HG03565 (cell line): ENCODE measurements around the gene PRTN3.

ENCODE experiments used
- ATAC-seq: cut with Tn5 transposase; IDR thresholded peaks from one replicate; pipeline ENCODE4 v1.9.1; 2021; ENCODE audit warnings: mild to moderate bottlenecking, moderate library complexity; ENCODE audit not compliant: unreplicated experiment

PRTN3 gene

DNA sequence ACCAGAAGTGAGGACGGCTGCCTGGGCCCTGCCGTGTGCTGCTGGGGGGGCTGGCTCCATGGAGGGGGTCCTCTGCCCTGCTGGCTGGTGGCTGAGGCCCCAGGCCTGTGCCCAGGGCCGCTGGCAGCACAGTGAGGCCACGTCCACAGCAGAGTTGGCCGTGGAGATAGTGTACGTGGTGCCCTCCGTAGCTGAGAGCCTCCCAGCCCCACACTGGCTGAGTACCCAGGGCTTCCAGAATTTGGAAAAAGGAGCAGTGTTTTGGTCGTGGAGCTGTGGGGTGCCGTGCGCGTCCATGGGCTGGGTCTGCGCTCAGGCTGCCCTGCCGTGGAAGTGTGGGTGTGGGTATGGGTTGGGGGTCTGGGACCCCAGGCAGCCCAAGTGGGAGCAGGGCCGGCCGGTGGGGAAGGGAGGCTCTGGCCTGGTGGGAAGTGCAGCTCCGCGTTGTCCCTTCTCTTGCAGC, 37.7 kb upstream of the PRTN3 start:
- no peak for ATAC-seq

DNA sequence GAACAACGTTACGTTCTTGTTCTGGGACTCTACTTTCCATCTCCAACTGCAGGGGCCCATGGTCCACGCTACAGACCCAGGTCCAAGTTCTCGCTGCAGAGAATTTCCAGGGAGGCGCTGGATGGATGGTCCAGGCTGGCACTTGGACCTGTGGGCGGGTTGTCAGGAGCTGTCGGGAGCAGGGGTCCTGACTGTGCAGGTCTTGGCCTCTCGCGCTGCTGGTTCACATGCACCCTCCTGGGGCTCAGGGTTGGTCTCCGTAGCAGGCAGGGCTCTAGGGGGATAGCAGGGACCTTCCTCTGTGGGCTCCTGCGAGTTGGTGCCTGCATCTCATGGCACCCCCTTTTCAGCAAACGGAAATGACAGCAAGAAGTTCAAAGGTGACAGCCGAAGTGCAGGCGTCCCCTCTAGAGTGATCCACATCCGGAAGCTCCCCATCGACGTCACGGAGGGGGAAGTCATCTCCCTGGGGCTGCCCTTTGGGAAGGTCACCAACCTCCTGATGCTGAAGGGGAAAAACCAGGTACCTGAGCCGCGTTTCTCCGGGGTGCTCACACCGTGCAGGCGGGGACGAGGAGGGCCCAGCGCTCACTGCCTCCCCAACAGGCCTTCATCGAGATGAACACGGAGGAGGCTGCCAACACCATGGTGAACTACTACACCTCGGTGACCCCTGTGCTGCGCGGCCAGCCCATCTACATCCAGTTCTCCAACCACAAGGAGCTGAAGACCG, 36.9 kb upstream of the PRTN3 start:
- no peak for ATAC-seq

DNA sequence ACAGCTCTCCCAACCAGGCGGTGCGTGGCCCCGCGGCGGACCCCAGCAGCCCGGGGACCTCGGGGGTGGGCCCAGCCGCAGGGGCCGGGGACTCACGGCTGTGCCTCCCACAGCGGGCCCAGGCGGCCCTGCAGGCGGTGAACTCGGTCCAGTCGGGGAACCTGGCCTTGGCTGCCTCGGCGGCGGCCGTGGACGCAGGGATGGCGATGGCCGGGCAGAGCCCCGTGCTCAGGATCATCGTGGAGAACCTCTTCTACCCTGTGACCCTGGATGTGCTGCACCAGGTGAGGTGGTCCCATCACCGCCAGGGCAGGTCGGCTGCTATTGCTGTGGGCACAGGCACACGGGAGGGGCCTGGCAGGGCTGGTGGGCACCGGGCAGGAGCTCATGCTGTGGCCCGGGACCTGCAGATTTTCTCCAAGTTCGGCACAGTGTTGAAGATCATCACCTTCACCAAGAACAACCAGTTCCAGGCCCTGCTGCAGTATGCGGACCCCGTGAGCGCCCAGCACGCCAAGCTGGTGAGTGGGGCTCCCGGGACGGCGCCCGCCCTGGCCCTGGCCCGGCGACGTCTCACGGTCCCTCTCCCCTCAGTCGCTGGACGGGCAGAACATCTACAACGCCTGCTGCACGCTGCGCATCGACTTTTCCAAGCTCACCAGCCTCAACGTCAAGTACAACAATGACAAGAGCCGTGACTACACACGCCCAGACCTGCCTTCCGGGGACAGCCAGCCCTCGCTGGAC, 36.2 kb upstream of the PRTN3 start:
- no peak for ATAC-seq

DNA sequence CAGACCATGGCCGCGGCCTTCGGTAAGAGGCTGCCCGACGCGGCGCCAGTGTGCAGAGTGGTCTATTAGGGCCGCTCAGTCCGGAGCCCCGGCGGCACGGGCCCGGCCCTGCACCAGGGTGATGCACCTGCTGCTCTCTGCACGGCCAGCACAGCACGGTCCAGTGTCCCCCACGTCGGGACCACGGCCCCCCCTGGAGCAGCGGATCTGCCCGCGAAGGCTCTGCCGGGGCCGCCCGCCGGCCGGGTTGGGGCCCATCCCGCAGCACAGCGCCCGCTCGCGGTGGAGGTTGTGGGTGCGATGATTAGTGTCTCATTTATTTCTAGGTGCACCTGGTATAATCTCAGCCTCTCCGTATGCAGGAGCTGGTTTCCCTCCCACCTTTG, 35.6 kb upstream of the PRTN3 start:
- no peak for ATAC-seq

DNA sequence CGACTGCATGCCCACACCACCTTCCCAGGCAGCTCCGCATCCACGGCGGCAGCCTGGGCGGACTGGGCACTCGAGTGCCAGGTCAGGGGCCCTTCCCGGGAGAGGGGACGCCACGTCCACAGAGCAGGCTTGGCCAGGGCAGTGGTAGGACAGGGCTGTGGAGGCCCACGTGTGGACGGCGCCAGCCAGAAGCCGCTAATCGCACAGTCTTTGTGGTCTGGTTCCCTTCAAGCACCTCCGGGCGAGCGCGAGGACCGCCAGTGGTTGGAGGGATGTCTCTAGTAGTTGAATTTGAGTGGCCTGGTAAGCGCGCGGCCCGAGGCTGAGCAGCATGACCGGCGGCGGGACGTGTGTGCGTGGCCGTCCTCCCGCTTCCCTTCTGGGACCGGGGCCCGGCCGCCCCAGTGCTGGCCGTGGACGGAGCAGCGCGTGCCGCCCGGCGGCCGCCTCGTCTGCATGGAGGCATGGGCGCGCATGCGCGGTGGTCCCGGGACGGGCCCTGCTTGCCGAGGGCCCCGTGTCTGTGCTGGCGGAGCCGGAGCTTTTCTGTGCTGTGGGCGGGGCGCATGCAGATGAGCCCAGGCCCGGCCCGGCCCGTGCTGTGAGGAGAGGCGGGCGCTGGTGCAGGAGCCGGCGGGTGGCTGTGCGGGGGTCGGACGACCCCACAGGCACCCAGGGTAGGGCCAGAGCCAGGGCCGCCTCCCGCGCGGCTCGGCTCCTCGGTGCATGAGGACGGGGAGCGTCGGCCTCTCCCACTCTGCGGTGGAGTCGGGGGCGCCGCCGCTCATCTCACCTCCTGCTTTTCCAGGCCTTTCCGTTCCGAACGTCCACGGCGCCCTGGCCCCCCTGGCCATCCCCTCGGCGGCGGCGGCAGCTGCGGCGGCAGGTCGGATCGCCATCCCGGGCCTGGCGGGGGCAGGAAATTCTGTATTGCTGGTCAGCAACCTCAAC, 34.9 kb upstream of the PRTN3 start:
- no peak for ATAC-seq

DNA sequence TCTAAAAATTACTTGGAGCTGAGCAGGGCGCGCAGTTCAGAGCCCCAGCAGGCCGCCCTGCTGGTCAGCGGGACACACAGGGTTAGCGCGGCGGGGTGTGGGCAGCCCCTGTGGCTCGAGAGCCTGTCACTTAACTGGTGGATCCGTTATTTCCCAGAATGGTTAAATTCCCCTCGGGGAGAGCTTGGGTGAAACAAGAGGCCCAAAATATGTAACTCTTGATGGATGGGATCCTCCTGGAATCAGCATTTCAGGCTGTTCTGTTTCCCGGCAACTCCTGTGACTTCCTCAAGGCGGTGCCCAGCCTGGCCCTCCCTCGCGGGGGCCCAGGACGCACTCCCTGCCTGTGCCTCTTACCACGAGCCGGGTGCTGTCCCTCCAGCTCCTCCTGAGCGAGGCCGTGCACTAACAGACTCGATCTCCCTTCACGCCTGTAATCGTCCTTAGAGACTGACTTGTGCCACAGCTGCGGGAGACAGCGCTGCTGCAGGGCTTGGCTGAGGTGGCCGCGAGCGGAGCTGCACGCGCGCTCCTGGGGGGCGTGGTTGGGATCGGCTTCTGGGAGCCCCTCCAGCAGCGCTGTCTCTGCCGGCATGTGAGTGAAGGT, 33.9 kb upstream of the PRTN3 start:
- ATAC-seq, result no peak

DNA sequence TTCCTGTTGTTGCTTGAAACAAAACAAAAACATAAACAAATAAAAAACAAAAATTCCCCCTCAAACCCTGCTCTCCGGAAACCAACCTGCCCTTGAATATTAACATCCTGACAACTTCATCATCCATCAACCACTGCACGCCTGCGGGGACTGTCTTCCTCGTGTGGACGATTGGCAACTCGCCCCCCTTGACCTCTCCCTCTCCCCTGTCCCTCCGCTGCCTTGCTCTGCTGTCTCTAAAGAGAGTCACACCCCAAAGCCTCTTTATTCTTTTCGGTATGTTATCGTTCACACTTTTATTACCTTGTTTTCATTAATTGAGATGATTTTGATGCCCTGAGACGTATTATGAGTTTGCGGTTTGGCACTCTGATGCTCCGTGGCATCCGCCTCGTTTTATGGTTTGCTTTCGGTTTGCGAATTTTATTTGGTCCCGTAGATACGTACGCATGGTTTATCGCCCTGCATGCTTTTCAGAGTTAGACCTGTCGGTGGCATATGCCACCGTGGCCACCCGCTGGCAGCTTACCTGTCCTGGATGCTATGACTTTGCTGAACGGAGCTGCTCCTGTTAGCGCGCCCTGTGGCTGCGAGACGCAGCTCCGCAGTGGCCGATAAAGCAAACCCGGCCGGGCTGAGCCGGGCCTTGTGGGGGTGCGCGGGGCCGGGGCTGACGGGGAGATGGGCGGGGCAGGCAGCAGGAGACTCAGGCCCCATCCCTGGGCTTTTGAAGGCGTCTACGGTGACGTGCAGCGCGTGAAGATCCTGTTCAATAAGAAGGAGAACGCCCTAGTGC, 33.0 kb upstream of the PRTN3 start:
- no peak for ATAC-seq

DNA sequence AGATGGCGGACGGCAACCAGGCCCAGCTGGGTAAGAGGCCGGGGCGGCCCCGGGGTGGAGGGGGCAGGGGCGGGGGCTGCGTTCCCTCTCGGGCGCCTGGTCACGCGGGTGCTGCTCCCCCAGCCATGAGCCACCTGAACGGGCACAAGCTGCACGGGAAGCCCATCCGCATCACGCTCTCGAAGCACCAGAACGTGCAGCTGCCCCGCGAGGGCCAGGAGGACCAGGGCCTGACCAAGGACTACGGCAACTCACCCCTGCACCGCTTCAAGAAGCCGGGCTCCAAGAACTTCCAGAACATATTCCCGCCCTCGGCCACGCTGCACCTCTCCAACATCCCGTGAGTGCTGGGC, 32.4 kb upstream of the PRTN3 start:
- ATAC-seq, result no peak

DNA sequence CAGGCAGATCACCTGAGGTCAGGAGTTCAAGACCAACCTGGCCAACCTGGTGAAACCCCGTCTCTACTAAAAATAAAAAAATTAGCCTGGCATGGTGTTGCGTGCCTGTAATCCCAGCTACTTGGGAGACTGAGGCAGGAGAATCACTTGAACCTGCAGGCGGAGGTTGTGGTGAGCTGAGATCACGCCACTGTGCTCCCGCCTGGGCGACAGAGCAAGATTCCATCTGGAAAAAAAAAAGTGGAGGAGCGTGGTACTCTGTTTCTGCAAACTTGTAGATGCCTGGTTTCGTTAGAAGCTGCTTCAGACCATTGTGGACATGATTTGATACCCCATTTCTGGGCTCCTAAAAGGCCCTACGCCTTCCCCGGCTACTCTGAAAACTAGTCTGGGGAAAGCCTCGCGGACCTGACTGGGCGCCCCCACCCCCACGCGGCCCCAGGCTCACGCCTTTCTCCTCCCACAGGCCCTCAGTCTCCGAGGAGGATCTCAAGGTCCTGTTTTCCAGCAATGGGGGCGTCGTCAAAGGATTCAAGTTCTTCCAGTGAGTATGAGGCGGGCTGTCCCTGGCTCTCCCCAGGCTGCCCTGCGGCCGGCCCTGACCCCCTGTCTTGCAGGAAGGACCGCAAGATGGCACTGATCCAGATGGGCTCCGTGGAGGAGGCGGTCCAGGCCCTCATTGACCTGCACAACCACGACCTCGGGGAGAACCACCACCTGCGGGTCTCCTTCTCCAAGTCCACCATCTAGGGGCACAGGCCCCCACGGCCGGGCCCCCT, 30.5 kb upstream of the PRTN3 start:
- no peak for ATAC-seq

DNA sequence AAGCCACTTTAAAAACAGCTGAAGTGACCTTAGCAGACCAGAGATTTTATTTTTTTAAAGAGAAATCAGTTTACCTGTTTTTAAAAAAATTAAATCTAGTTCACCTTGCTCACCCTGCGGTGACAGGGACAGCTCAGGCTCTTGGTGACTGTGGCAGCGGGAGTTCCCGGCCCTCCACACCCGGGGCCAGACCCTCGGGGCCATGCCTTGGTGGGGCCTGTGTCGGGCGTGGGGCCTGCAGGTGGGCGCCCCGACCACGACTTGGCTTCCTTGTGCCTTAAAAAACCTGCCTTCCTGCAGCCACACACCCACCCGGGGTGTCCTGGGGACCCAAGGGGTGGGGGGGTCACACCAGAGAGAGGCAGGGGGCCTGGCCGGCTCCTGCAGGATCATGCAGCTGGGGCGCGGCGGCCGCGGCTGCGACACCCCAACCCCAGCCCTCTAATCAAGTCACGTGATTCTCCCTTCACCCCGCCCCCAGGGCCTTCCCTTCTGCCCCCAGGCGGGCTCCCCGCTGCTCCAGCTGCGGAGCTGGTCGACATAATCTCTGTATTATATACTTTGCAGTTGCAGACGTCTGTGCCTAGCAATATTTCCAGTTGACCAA, 29.8 kb upstream of the PRTN3 start:
- ATAC-seq, result no peak

DNA sequence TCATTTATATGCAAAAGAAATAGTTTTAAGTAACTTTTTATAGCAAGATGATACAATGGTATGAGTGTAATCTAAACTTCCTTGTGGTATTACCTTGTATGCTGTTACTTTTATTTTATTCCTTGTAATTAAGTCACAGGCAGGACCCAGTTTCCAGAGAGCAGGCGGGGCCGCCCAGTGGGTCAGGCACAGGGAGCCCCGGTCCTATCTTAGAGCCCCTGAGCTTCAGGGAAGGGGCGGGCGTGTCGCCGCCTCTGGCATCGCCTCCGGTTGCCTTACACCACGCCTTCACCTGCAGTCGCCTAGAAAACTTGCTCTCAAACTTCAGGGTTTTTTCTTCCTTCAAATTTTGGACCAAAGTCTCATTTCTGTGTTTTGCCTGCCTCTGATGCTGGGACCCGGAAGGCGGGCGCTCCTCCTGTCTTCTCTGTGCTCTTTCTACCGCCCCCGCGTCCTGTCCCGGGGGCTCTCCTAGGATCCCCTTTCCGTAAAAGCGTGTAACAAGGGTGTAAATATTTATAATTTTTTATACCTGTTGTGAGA, 29.2 kb upstream of the PRTN3 start:
- ATAC-seq, result no peak

DNA sequence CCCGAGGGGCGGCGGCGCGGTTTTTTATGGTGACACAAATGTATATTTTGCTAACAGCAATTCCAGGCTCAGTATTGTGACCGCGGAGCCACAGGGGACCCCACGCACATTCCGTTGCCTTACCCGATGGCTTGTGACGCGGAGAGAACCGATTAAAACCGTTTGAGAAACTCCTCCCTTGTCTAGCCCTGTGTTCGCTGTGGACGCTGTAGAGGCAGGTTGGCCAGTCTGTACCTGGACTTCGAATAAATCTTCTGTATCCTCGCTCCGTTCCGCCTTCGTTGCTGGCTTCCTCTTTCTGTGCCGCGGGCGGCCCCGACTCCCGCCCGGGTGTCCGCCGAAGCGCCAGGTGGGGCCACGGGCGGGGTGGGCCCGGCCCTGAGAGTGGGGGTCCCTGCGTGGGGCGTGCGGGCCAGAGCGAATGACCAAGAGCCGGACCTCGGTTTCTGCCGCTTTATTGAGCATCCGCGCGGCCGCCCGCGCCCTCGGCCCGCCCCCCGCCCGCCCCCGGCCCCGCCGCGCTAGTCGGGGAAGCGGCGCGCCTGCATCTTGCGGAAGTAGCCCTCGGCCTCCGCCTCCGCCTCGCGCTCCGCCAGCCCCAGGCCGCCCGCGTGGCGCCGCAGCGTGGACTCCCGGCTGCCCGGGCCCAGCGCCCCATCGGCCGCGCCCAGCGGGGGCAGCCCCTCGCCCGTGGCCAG, 28.6 kb upstream of the PRTN3 start:
- ATAC-seq, result no peak

DNA sequence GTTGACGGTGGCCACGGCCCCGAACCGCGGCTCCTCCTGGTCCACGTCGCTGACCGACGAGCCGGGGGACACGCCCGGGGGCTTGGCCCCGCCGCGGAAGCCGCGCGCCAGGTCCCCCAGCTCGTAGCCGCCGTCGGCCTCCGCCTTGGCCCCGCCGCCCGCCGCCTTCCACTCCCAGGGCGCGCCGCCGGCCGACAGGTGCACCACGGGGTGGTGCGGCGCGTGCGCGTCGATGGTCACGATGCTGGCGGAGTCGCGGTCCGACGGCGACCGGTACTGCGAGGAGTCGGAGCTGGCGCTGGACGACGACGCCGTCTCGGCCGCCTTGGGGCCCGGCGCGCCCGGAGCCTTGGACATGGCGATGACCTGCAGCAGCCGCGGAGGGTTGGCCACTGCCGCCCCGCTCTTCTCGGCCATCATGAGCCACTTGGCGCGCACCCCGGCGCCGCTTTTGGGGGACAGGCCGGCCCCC, 28.0 kb upstream of the PRTN3 start:
- ATAC-seq, result no peak

DNA sequence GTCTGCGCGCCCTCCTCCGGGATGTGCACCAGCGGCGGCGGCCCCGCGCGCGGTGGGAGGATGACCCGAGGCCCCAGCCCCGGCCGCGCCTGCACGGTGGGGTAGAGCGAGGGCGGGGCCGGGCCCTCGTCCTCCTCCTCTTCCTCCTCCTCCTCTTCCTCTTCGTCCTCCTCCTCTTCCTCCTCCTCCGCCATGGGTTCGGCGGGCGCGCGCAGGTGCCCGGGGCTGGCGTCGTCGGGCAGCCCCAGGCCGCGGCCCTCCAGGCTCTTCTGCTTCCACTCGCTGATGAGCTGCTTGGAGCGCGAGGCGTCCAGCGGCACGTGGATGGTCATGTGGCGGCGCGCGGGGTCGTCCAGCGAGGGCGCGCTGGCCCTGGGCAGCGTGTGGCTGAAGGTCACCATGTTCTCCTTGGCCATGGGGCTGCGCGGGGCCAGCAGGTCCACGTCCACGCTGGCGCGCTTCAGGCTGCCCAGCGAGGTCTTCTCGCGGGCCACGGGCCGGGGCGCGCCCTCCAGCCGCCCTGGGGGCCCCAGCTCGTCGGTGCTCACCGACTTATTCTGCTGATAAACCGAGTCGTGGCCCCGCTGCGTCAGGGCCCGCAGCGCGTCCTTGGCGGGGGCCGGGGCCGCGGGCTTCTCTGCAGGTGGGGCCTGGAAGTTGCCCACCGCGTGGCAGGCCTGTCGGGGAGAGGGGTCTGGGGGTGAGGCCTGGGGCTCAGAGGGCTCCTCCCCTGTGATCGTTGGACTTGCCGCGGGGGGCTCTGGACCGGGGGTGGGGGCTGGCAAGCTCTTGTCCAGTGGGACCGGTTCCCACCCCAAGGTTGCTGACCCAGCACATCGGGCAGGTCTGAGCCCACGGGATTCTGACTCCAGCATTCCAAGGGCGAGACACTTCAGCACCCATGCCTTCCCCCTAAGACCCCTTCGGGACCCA, 27.3 kb upstream of the PRTN3 start:
- no peak for ATAC-seq

DNA sequence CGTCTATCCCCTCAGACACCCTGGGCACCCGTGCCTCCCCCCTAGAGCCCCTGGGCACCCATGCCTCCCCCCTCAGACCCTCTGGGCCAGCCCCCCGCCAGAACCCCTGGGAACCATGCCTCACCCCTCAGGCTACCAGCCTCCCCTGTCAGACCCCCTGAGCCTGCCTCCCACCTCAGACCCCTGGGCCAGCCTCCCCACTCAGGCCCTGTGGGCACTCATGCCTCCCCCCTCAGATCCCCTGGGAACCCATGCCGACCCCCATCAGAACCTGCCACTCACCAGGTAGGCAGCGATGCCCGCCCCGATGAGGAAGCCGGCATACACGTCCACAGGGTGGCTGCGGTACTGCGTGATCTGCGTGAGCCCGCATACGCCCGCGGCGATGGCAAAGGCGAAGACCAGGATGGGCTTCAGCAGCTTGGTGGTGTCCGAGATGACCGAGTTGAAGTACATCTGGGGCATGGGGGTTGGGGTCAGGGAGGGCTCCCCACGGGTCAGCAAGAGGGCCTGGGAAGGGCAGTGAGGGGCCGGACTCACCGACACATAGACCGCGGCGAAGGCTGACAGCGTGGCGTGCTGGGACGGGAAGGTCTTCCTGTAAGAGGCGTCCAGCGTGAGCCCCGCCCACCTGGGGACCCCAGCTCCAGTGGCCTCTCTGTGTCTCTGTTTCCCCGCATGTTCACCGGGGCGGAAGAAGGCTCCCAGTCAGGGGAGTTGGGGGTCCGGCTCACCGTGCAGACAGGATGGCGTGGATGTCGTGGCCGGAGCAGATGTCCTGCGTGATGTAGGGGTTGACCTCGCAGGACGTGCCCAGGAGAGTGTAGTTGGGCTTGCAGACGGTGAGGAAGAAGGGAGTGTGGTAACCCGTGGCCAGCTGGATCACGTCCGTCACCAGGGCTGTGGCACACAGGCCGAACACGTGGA, 26.4 kb upstream of the PRTN3 start:
- ATAC-seq, result no peak
